ENCODE results near the gene LINC00237.

The LINC00237 gene

GRCh38 chr20:21092806-21093205 is 13.4 kb downstream of the LINC00237 start:
- Histone ChIP-seq H3K27me3 (ENCODE audit: insufficient read depth, low read length) (no peaks in the 10 kb centered on the region), H3K18ac (ENCODE audit: low read length) (no peak overlapping the region), H3K4ac (ENCODE audit: low read depth, low read length) (no peak overlapping the region), H3K23ac (ENCODE audit: low read length) (no peak overlapping the region), H4K8ac (ENCODE audit: low read depth, low read length) (no peak overlapping the region), H3K79me2 (ENCODE audit: control insufficient read depth, insufficient read depth, low read length, poor library complexity) (no peaks in the 10 kb centered on the region), H3K9me3 (ENCODE audit: insufficient read depth, low read depth, low read length) (no peaks in the 10 kb centered on the region), H3K36me3 (ENCODE audit: control insufficient read depth in 1 of 2, insufficient read depth in 2 of 2, low read length in 2 of 2) (no peaks in the 10 kb centered on the region), H3K4me1 (ENCODE audit: control insufficient read depth in 1 of 2, insufficient read depth in 2 of 2, low read length in 2 of 2) (no peaks in the 10 kb centered on the region), H3K79me1 (ENCODE audit: low read length) (no peaks in the 10 kb centered on the region), H2BK120ac (ENCODE audit: insufficient read depth, low read length, poor library complexity) (no peak overlapping the region), H4K91ac (ENCODE audit: low read depth, low read length) (no peak overlapping the region), H2AFZ (ENCODE audit: insufficient read depth, low read length, poor library complexity) (no peak overlapping the region), H4K12ac (ENCODE audit: low read depth, low read length) (no peak overlapping the region), H3K9ac (ENCODE audit: low read length) (no peak overlapping the region), H3K4me3 (ENCODE audit: low read depth, low read length) (no peak overlapping the region), H2BK5ac (ENCODE audit: low read depth, low read length, poor library complexity) (no peak overlapping the region), H3K27ac (ENCODE audit: low read depth, low read length) (no peak overlapping the region), H3K4me2 (ENCODE audit: low read length) (no peak overlapping the region), H2AK5ac (ENCODE audit: low read length) (no peak overlapping the region), H2BK12ac (ENCODE audit: low read length) (no peak overlapping the region), H3K14ac (ENCODE audit: low read length) (no peak overlapping the region)
- DNase-seq, result peak in 1 of 2 donors; percentile 21
- WGBS (ENCODE audit: extremely low coverage, insufficient coverage, insufficient read length), result no CpG with 5 or more reads among the region's 3 CpGs

GRCh38 chr20:21090721-21091120 is 15.4 kb downstream of the LINC00237 start:
- Histone ChIP-seq H3K14ac (ENCODE audit: low read length) (no peak overlapping the region), H3K79me1 (ENCODE audit: low read length) (no peaks in the 10 kb centered on the region), H3K4me1 (ENCODE audit: control insufficient read depth in 1 of 2, insufficient read depth in 2 of 2, low read length in 2 of 2) (no peaks in the 10 kb centered on the region), H3K9me3 (ENCODE audit: insufficient read depth, low read depth, low read length) (no peaks in the 10 kb centered on the region), H3K18ac (ENCODE audit: low read length) (no peak overlapping the region), H2AK5ac (ENCODE audit: low read length) (no peak overlapping the region), H4K8ac (ENCODE audit: low read depth, low read length) (no peak overlapping the region), H2AFZ (ENCODE audit: insufficient read depth, low read length, poor library complexity) (no peak overlapping the region), H2BK5ac (ENCODE audit: low read depth, low read length, poor library complexity) (no peak overlapping the region), H3K4me2 (ENCODE audit: low read length) (no peak overlapping the region), H2BK120ac (ENCODE audit: insufficient read depth, low read length, poor library complexity) (no peak overlapping the region), H3K36me3 (ENCODE audit: control insufficient read depth in 1 of 2, insufficient read depth in 2 of 2, low read length in 2 of 2) (no peaks in the 10 kb centered on the region), H3K79me2 (ENCODE audit: control insufficient read depth, insufficient read depth, low read length, poor library complexity) (no peaks in the 10 kb centered on the region), H3K23ac (ENCODE audit: low read length) (no peak overlapping the region), H2BK12ac (ENCODE audit: low read length) (no peak overlapping the region), H3K9ac (ENCODE audit: low read length) (no peak overlapping the region), H3K4ac (ENCODE audit: low read depth, low read length) (no peak overlapping the region), H4K91ac (ENCODE audit: low read depth, low read length) (no peak overlapping the region), H4K12ac (ENCODE audit: low read depth, low read length) (no peak overlapping the region), H3K27me3 (ENCODE audit: insufficient read depth, low read length) (no peaks in the 10 kb centered on the region), H3K4me3 (ENCODE audit: low read depth, low read length) (no peak overlapping the region), H3K27ac (ENCODE audit: low read depth, low read length) (no peak overlapping the region)
- no CpG with 5 or more reads among the region's 11 CpGs for WGBS (ENCODE audit: extremely low coverage, insufficient coverage, insufficient read length)
- no peak for DNase-seq

GRCh38 chr20:21090111-21090618 is 16.0 kb downstream of the LINC00237 start:
- Histone ChIP-seq H3K18ac (ENCODE audit: low read length) (no peak overlapping the region), H3K27me3 (ENCODE audit: insufficient read depth, low read length) (no peaks in the 10 kb centered on the region), H3K36me3 (ENCODE audit: control insufficient read depth in 1 of 2, insufficient read depth in 2 of 2, low read length in 2 of 2) (no peaks in the 10 kb centered on the region), H2AK5ac (ENCODE audit: low read length) (no peak overlapping the region), H3K4me1 (ENCODE audit: control insufficient read depth in 1 of 2, insufficient read depth in 2 of 2, low read length in 2 of 2) (no peaks in the 10 kb centered on the region), H3K4ac (ENCODE audit: low read depth, low read length) (no peak overlapping the region), H2AFZ (ENCODE audit: insufficient read depth, low read length, poor library complexity) (no peak overlapping the region), H2BK120ac (ENCODE audit: insufficient read depth, low read length, poor library complexity) (no peak overlapping the region), H3K79me1 (ENCODE audit: low read length) (no peaks in the 10 kb centered on the region), H3K9me3 (ENCODE audit: insufficient read depth, low read depth, low read length) (no peaks in the 10 kb centered on the region), H3K9ac (ENCODE audit: low read length) (no peak overlapping the region), H3K23ac (ENCODE audit: low read length) (no peak overlapping the region), H2BK5ac (ENCODE audit: low read depth, low read length, poor library complexity) (no peak overlapping the region), H3K27ac (ENCODE audit: low read depth, low read length) (no peak overlapping the region), H3K4me2 (ENCODE audit: low read length) (no peak overlapping the region), H2BK12ac (ENCODE audit: low read length) (no peak overlapping the region), H4K91ac (ENCODE audit: low read depth, low read length) (no peak overlapping the region), H4K8ac (ENCODE audit: low read depth, low read length) (no peak overlapping the region), H3K4me3 (ENCODE audit: low read depth, low read length) (no peak overlapping the region), H4K12ac (ENCODE audit: low read depth, low read length) (no peak overlapping the region), H3K14ac (ENCODE audit: low read length) (no peak overlapping the region), H3K79me2 (ENCODE audit: control insufficient read depth, insufficient read depth, low read length, poor library complexity) (no peaks in the 10 kb centered on the region)
- no peak for DNase-seq
- no CpG with 5 or more reads among the region's 14 CpGs for WGBS (ENCODE audit: extremely low coverage, insufficient coverage, insufficient read length)

- H3K27me3 ChIP-seq (ENCODE audit: insufficient read depth, low read length), result no peaks in the 10 kb centered on the region
- no peak overlapping the region for H3K23ac ChIP-seq (ENCODE audit: low read length)
- H3K18ac ChIP-seq (ENCODE audit: low read length), result no peak overlapping the region
- no peak overlapping the region for H3K14ac ChIP-seq (ENCODE audit: low read length)
- no peak overlapping the region for H3K27ac ChIP-seq (ENCODE audit: low read depth, low read length)
- no peak overlapping the region for H3K4me3 ChIP-seq (ENCODE audit: low read depth, low read length)
- no peaks in the 10 kb centered on the region for H3K4me1 ChIP-seq (ENCODE audit: control insufficient read depth in 1 of 2, insufficient read depth in 2 of 2, low read length in 2 of 2)
- no peaks in the 10 kb centered on the region for H3K79me1 ChIP-seq (ENCODE audit: low read length)
- H3K36me3 ChIP-seq (ENCODE audit: control insufficient read depth in 1 of 2, insufficient read depth in 2 of 2, low read length in 2 of 2), result no peaks in the 10 kb centered on the region
- no peak overlapping the region for H2AK5ac ChIP-seq (ENCODE audit: low read length)
- H2BK120ac ChIP-seq (ENCODE audit: insufficient read depth, low read length, poor library complexity), result no peak overlapping the region
- no peak overlapping the region for H4K12ac ChIP-seq (ENCODE audit: low read depth, low read length)
- no peak overlapping the region for H2AFZ ChIP-seq (ENCODE audit: insufficient read depth, low read length, poor library complexity)
- no peaks in the 10 kb centered on the region for H3K9me3 ChIP-seq (ENCODE audit: insufficient read depth, low read depth, low read length)
- no peak overlapping the region for H3K4me2 ChIP-seq (ENCODE audit: low read length)
- no peak overlapping the region for H4K8ac ChIP-seq (ENCODE audit: low read depth, low read length)
- no peak overlapping the region for H3K4ac ChIP-seq (ENCODE audit: low read depth, low read length)
- DNase-seq, result no peak
- no peak overlapping the region for H2BK12ac ChIP-seq (ENCODE audit: low read length)
- H3K79me2 ChIP-seq (ENCODE audit: control insufficient read depth, insufficient read depth, low read length, poor library complexity), result no peaks in the 10 kb centered on the region
- H3K9ac ChIP-seq (ENCODE audit: low read length), result no peak overlapping the region
- no peak overlapping the region for H4K91ac ChIP-seq (ENCODE audit: low read depth, low read length)
- no CpG with 5 or more reads among the region's 8 CpGs for WGBS (ENCODE audit: extremely low coverage, insufficient coverage, insufficient read length)
- H2BK5ac ChIP-seq (ENCODE audit: low read depth, low read length, poor library complexity), result no peak overlapping the region
Measured at GRCh38 chr20:21089391-21089790, 16.8 kb downstream of the LINC00237 start.

Data from trophoblast cell (in vitro differentiated cells and primary cell).